H1 (cell line): ENCODE measurements around the gene ABCC9. TPM values are rescaled to one million over a fixed set of nuclear protein-coding genes. Genes with fewer than 3 reads are reported as not detected.

Experiments
- CTCF ChIA-PET: fragments of 300-600 bp; sonication (Branson Sonifier 250); formaldehyde crosslinking; loops from one replicate; lab custom pipeline; 2021; ENCODE audit not compliant: partially characterized antibody; lab: Charles Lee
- POLR2A ChIA-PET: fragments of 300-600 bp; sonication (Branson Sonifier 250); formaldehyde crosslinking; loops from one replicate; lab custom pipeline; 2021; ENCODE audit warnings: inconsistent platforms; ENCODE audit not compliant: partially characterized antibody; lab: Charles Lee
- DNase-seq, 2 experiments: peaks; one replicate each; pipeline versions ENCODE4 v3.0.0 to v3.0.0-alpha.2; 2010 to 2022; ENCODE audit warnings: low spot score in 2 of 2, low read depth in 1 of 2, mixed read lengths in 1 of 2
- FAIRE-seq: peaks from 2 replicates; lab custom pipeline; 2011; peaks lifted over from hg19 to GRCh38; lab: Jason Lieb, UNC
- H2AFZ ChIP-seq: 2 replicates; pipeline ENCODE4 v1.8.1; 2012; ENCODE audit warnings: low read length, inconsistent platforms
- H2AK5ac ChIP-seq: 2 replicates; pipeline ENCODE4 v1.6.1; 2013; ENCODE audit warnings: low read depth, low read length
- H2BK120ac ChIP-seq: replicated peaks from 2 replicates; pipeline ENCODE3; 2013; ENCODE audit warnings: low read depth, low read length, inconsistent platforms
- H2BK12ac ChIP-seq: 2 replicates; pipeline ENCODE4 v1.6.1; 2013; ENCODE audit warnings: low read depth, low read length
- H2BK15ac ChIP-seq: 2 replicates; pipeline ENCODE4 v1.6.1; 2013; ENCODE audit warnings: low read length
- H2BK20ac ChIP-seq: 2 replicates; pipeline ENCODE4 v1.6.1; 2013; ENCODE audit warnings: low read length
- H2BK5ac ChIP-seq: 2 replicates; pipeline ENCODE4 v1.6.1; 2013; ENCODE audit warnings: low read depth, low read length
- H3K14ac ChIP-seq: 2 replicates; pipeline ENCODE4 v1.6.1; 2013; ENCODE audit warnings: inconsistent platforms; ENCODE audit not compliant: insufficient read length
- H3K18ac ChIP-seq: 2 replicates; pipeline ENCODE4 v1.6.1; 2013; ENCODE audit warnings: low read length; ENCODE audit errors: extremely low read depth
- H3K23ac ChIP-seq: 2 replicates; pipeline ENCODE4 v1.6.1; 2013; ENCODE audit warnings: inconsistent platforms; ENCODE audit not compliant: insufficient read length
- H3K23me2 ChIP-seq: 2 replicates; pipeline ENCODE4 v1.6.1; 2013; ENCODE audit warnings: low read depth, low read length
- H3K27ac ChIP-seq: 2 replicates; pipeline ENCODE4 v1.6.1; 2011; ENCODE audit warnings: low read depth, low read length, inconsistent platforms
- H3K27me3 ChIP-seq, 4 experiments: replicated peaks in 1 of 4; 1 replicate in 1 of 4; 2 replicates in 3 of 4; pipeline versions ENCODE4 v1.6.1 to v1.8.1; 2011 to 2013; ENCODE audit warnings: low read length in 3 of 4, mild to moderate bottlenecking in 3 of 4, inconsistent platforms in 2 of 4, mixed read lengths in 2 of 4, moderate library complexity in 1 of 4; ENCODE audit not compliant: control insufficient read depth in 3 of 4, insufficient read depth in 3 of 4; ENCODE audit errors: extremely low read depth in 1 of 4
- H3K36me3 ChIP-seq, 4 experiments: 2 replicates each; pipeline versions ENCODE4 v1.6.1 to v1.8.1; 2011 to 2013; ENCODE audit warnings: mild to moderate bottlenecking in 4 of 4, low read length in 3 of 4, moderate library complexity in 2 of 4, control low read depth in 1 of 4, inconsistent platforms in 1 of 4; ENCODE audit not compliant: insufficient read depth in 4 of 4, control insufficient read depth in 2 of 4
- H3K4ac ChIP-seq: replicated peaks from 2 replicates; pipeline ENCODE3; 2013; ENCODE audit warnings: low read length, low read depth, mixed read lengths, inconsistent platforms; ENCODE audit not compliant: insufficient read length
- H3K4me1 ChIP-seq, 4 experiments: replicated peaks in 1 of 4; 1 replicate in 1 of 4; 2 replicates in 3 of 4; pipeline versions ENCODE4 v1.6.1 to v1.8.1; 2011 to 2013; ENCODE audit warnings: low read length in 3 of 4, inconsistent platforms in 2 of 4, mixed read lengths in 1 of 4; ENCODE audit not compliant: insufficient read depth in 4 of 4, control insufficient read depth in 3 of 4
- H3K4me2 ChIP-seq, 2 experiments: 2 replicates each; pipeline versions ENCODE4 v1.6.1 to v1.8.1; 2011 to 2013; ENCODE audit warnings: low read depth in 2 of 2, low read length in 2 of 2, control low read depth in 1 of 2, inconsistent platforms in 1 of 2, mild to moderate bottlenecking in 1 of 2; ENCODE audit not compliant: insufficient read depth in 1 of 2
- H3K4me3 ChIP-seq, 4 experiments: fragments of 200-600, 300-600 bp in 1 of 4; sonication (generic), shearing (Covaris generic), sonication (Bioruptor Twin) in 1 of 4; 2 replicates each; pipeline versions ENCODE4 v1.5.1 to v1.8.1; 2011 to 2016; ENCODE audit warnings: low read length in 4 of 4, low read depth in 3 of 4, control low read depth in 2 of 4, inconsistent platforms in 2 of 4, mild to moderate bottlenecking in 2 of 4, mixed read lengths in 1 of 4, moderate library complexity in 1 of 4; ENCODE audit not compliant: insufficient read depth in 2 of 4; ENCODE audit errors: extremely low read depth in 1 of 4
- H3K56ac ChIP-seq: replicated peaks from 2 replicates; pipeline ENCODE3; 2013; ENCODE audit warnings: low read depth, mild to moderate bottlenecking, mixed read lengths, low read length, inconsistent platforms; ENCODE audit not compliant: insufficient read length
- H3K79me1 ChIP-seq: 2 replicates; pipeline ENCODE4 v1.6.1; 2013; ENCODE audit warnings: low read depth, low read length, control low read depth
- H3K79me2 ChIP-seq, 2 experiments: 2 replicates each; pipeline versions ENCODE4 v1.6.1 to v1.8.1; 2012 to 2013; ENCODE audit warnings: low read length in 2 of 2, mild to moderate bottlenecking in 2 of 2, inconsistent platforms in 1 of 2; ENCODE audit not compliant: insufficient read depth in 2 of 2, control insufficient read depth in 1 of 2
- H3K9ac ChIP-seq, 4 experiments: replicated peaks in 1 of 4; 1 replicate in 1 of 4; 2 replicates in 3 of 4; pipeline versions ENCODE4 v1.6.1 to v1.8.1; 2011 to 2013; ENCODE audit warnings: low read depth in 3 of 4, low read length in 3 of 4, control low read depth in 2 of 4, mild to moderate bottlenecking in 2 of 4, moderate library complexity in 2 of 4, inconsistent platforms in 1 of 4; ENCODE audit errors: extremely low read depth in 1 of 4
- H3K9me3 ChIP-seq, 2 experiments: 2 replicates each; pipeline versions ENCODE4 v1.6.1 to v1.8.1; 2012 to 2013; ENCODE audit warnings: mild to moderate bottlenecking in 2 of 2, moderate library complexity in 2 of 2, control low read depth in 1 of 2, inconsistent platforms in 1 of 2, low read depth in 1 of 2, low read length in 1 of 2, mixed read lengths in 1 of 2; ENCODE audit not compliant: insufficient read depth in 2 of 2
- H4K20me1 ChIP-seq, 2 experiments: replicated peaks in 1 of 2; 2 replicates each; pipeline versions ENCODE3 to v1.8.1; 2011 to 2013; ENCODE audit warnings: inconsistent platforms in 2 of 2, low read length in 2 of 2, mild to moderate bottlenecking in 1 of 2; ENCODE audit not compliant: insufficient read depth in 2 of 2, control insufficient read depth in 1 of 2
- H4K5ac ChIP-seq: 2 replicates; pipeline ENCODE4 v1.6.1; 2013; ENCODE audit warnings: low read length, low read depth, mixed read lengths, inconsistent platforms; ENCODE audit not compliant: insufficient read length
- H4K8ac ChIP-seq: 2 replicates; pipeline ENCODE4 v1.8.0; 2013; ENCODE audit warnings: mild to moderate bottlenecking, moderate library complexity, low read length, inconsistent platforms; ENCODE audit not compliant: insufficient read depth; ENCODE audit errors: extremely low read depth
- H4K91ac ChIP-seq: replicated peaks from 2 replicates; pipeline ENCODE3; 2013; ENCODE audit warnings: low read length, mixed read lengths, inconsistent platforms; ENCODE audit not compliant: insufficient read length
- ATF2 ChIP-seq: IDR thresholded peaks from 2 replicates; pipeline ENCODE4 v1.6.1; 2012; ENCODE audit warnings: low read length, inconsistent platforms
- CBX8 ChIP-seq: fragments of 300-800, 300-1000 bp; sonication (generic); IDR thresholded peaks from 2 replicates; pipeline ENCODE4 v1.7.1; 2016; ENCODE audit warnings: low read depth, low read length, borderline replicate concordance
- CHD2 ChIP-seq: IDR thresholded peaks from 2 replicates; pipeline ENCODE4 v1.6.1; 2012; ENCODE audit warnings: low read length, improper control_type of control experiment
- EGR1 ChIP-seq: IDR thresholded peaks from 2 replicates; pipeline ENCODE4 v1.6.1; 2011; ENCODE audit warnings: low read depth, low read length, borderline replicate concordance
- EP300 ChIP-seq, 2 experiments: IDR thresholded peaks; 1 replicate in 1 of 2; 2 replicates in 1 of 2; pipeline ENCODE4 v1.6.1; 2011 to 2012; ENCODE audit warnings: low read depth in 2 of 2, low read length in 2 of 2, mild to moderate bottlenecking in 2 of 2, borderline replicate concordance in 1 of 2, inconsistent platforms in 1 of 2, moderate library complexity in 1 of 2
- KDM1A ChIP-seq: fragments of 200-600, 300-600 bp; sonication (generic); IDR thresholded peaks from 2 replicates; pipeline ENCODE4 v1.7.1; 2016; ENCODE audit warnings: mild to moderate bottlenecking, low read length, borderline replicate concordance
- POLR2AphosphoS5 ChIP-seq: IDR thresholded peaks from 2 replicates; pipeline ENCODE4 v1.6.1; 2011; ENCODE audit warnings: low read depth, low read length
- USF2 ChIP-seq: IDR thresholded peaks from 2 replicates; pipeline ENCODE4 v1.6.1; 2011; ENCODE audit warnings: low read length, improper control_type of control experiment
- WGBS, 2 experiments: shearing (Covaris generic) in 1 of 2; methylation state at CpG; one replicate each; pipeline versions ENCODE4 v1.1.6 to v1.1.7; 2013 to 2015; ENCODE audit warnings: low lambda C conversion rate in 2 of 2, mixed read lengths in 2 of 2, inconsistent platforms in 1 of 2, low coverage in 1 of 2, missing lambda C conversion rate in 1 of 2; ENCODE audit not compliant: insufficient replicate concordance in 2 of 2, insufficient coverage in 1 of 2, insufficient read length in 1 of 2; ENCODE audit errors: extremely low coverage in 1 of 2, missing lambda C conversion rate in 1 of 2; 5-methylcytosine and 5-hydroxymethylcytosine counted together
- polyA plus RNA-seq, 7 experiments: library from polyadenylated mRNA; depleted of rRNA in 3 of 7; stranded (reverse) in 5 of 7; unstranded in 2 of 7; fragments of >200 nt in 5 of 7; fragments of 200-250 nt in 2 of 7; gene quantifications; 1 replicate in 5 of 7; 2 replicates in 1 of 7; 4 replicates in 1 of 7; pipeline versions ENCODE4 v1.2.1 to v1.2.3, GENCODE V29; 2011 to 2013; ENCODE audit warnings: missing spikeins in 2 of 7, mixed read lengths in 2 of 7
- total RNA-seq: library from RNA; stranded (reverse); fragmentation: NEBNext Ultra II Directional; extraction: Animal tissue kit (Norgen Biotek cat#: 25700); gene quantifications from 2 replicates; pipeline ENCODE4 v1.2.1, GENCODE V29; 2021
- TF ChIP-seq, protein P1 (sequence below): IDR thresholded peaks from 2 replicates; pipeline ENCODE4 v1.6.1; 2011; ENCODE audit warnings: low read depth, mild to moderate bottlenecking, low read length; ENCODE audit not compliant: insufficient read depth

The ABCC9 gene
- total and polyA plus RNA-seq, 2 of the 8 experiments (the other 6 are each of a cell fraction or from before 2014, with no cell fraction given) = under 0.01 TPM; not detected in 1

GRCh38 chr12:21848192-21848591 is 93.0 kb downstream of the ABCC9 start:
- H2BK5ac ChIP-seq = no peak overlapping the region
- FAIRE-seq (no peak), DNase-seq (no peak)
- no peak overlapping the region for H4K8ac ChIP-seq
- H3K23me2 ChIP-seq = no peaks in the 10 kb centered on the region
- no peaks in the 10 kb centered on the region for H3K9me3 ChIP-seq
- no peaks in the 10 kb centered on the region for H3K4me1 ChIP-seq
- CTCF ChIA-PET = interaction anchor here (1.1 kb wide), 1 partner anchor 9 kb away, joined by 3 read pairs; no protein-coding TSS in a partner anchor
- no peak overlapping the region for H3K27ac ChIP-seq
- 93% methylated on average over 5 of the region's 5 CpGs; no CpG with 5 or more reads in 1 of the 2 experiments for WGBS, 2 experiments
- no peak overlapping the region for H2BK20ac ChIP-seq
- H3K4ac ChIP-seq = no peak overlapping the region
- H4K20me1 ChIP-seq = no peaks in the 10 kb centered on the region
- H3K79me2 ChIP-seq = no peaks in the 10 kb centered on the region
- no peak overlapping the region for H3K23ac ChIP-seq
- no peak overlapping the region for H2AK5ac ChIP-seq
- H2BK120ac ChIP-seq = no peak overlapping the region
- H3K14ac ChIP-seq = no peak overlapping the region
- H2AFZ ChIP-seq = no peak overlapping the region
- H3K18ac ChIP-seq = no peak overlapping the region
- no peak overlapping the region for H3K56ac ChIP-seq
- POLR2A ChIA-PET = no interaction called here
- no peaks in the 10 kb centered on the region for H3K79me1 ChIP-seq
- no peaks in the 10 kb centered on the region for H3K36me3 ChIP-seq
- H3K4me3 ChIP-seq = no peak overlapping the region
- no peak overlapping the region for H3K4me2 ChIP-seq
- no peak overlapping the region for H4K91ac ChIP-seq
- H2BK15ac ChIP-seq = no peak overlapping the region
- H3K27me3 ChIP-seq = no peaks in the 10 kb centered on the region
- H2BK12ac ChIP-seq = no peak overlapping the region
- H3K9ac ChIP-seq = no peak overlapping the region
- H4K5ac ChIP-seq = no peak overlapping the region
- no peak for TF ChIP-seq POLR2AphosphoS5
- no peak for TF ChIP-seq EGR1
- TF ChIP-seq KDM1A = no peak
- TF ChIP-seq USF2 = no peak
- no peak for TF ChIP-seq CHD2
- no peak for TF ChIP-seq ATF2
- no peak for TF ChIP-seq EP300 (IDR thresholded peaks at IDR 0.05; ENCODE audit: borderline replicate concordance in 1 of 2, low read depth in 2 of 2, low read length in 2 of 2)
- TF ChIP-seq, protein P1, sequence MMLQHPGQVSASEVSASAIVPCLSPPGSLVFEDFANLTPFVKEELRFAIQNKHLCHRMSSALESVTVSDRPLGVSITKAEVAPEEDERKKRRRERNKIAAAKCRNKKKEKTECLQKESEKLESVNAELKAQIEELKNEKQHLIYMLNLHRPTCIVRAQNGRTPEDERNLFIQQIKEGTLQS = no peak
- TF ChIP-seq CBX8 = no peak
